CD4-positive, alpha-beta T cell (primary cell): Measurements from ENCODE around the gene NME7. TPM values are rescaled to one million over a fixed set of nuclear protein-coding genes. Genes with fewer than 3 reads are reported as not detected.

Experiments
- ATAC-seq: fragments of 200-7000 bp; cut with Tn5 transposase; one replicate; pipeline ENCODE4 v1.10.0; 2022; ENCODE audit warnings: mild to moderate bottlenecking; ENCODE audit not compliant: poor library complexity
- CTCF ChIA-PET: fragments of 350-600 bp; sonication (Branson Sonifier 250); formaldehyde crosslinking; loops from one replicate; lab custom pipeline; 2021; ENCODE audit warnings: antibody characterized with exemption, inconsistent platforms; lab: Charles Lee
- POLR2A ChIA-PET: fragments of 350-600 bp; sonication (Branson Sonifier 250); formaldehyde crosslinking; loops from one replicate; lab custom pipeline; 2021; ENCODE audit warnings: antibody characterized with exemption, inconsistent platforms; lab: Charles Lee
- DNase-seq, 14 experiments: peaks; one replicate each; pipeline ENCODE4 v3.0.0-alpha.2; 2013 to 2020; ENCODE audit warnings: mixed read lengths in 2 of 14
- H3K27ac ChIP-seq, 2 donors: one replicate each; pipeline versions ENCODE4 v1.5.1 to v1.7.0; 2013; ENCODE audit warnings: low read length in 2 of 2, low read depth in 1 of 2, mild to moderate bottlenecking in 1 of 2
- H3K27me3 ChIP-seq, 2 experiments: 1 replicate in 1 of 2; 2 replicates in 1 of 2; pipeline versions ENCODE4 v1.6.1 to v1.7.0; 2013; ENCODE audit warnings: low read length in 2 of 2, control low read depth in 1 of 2, mild to moderate bottlenecking in 1 of 2, moderate library complexity in 1 of 2; ENCODE audit not compliant: insufficient read depth in 2 of 2, control insufficient read depth in 1 of 2
- H3K36me3 ChIP-seq: one replicate; pipeline ENCODE4 v1.6.1; 2013; ENCODE audit warnings: low read length, control low read depth; ENCODE audit not compliant: insufficient read depth
- H3K4me1 ChIP-seq: one replicate; pipeline ENCODE4 v1.6.1; 2013; ENCODE audit warnings: low read length, control low read depth; ENCODE audit not compliant: insufficient read depth
- H3K4me3 ChIP-seq: one replicate; pipeline ENCODE4 v1.5.1; 2013; ENCODE audit warnings: mild to moderate bottlenecking, low read length, moderate library complexity
- H3K9me3 ChIP-seq, 2 experiments: 1 replicate in 1 of 2; 2 replicates in 1 of 2; pipeline versions ENCODE4 v1.6.1 to v1.7.0; 2013; ENCODE audit warnings: low read length in 2 of 2, mild to moderate bottlenecking in 2 of 2, control low read depth in 1 of 2, moderate library complexity in 1 of 2; ENCODE audit not compliant: control insufficient read depth in 1 of 2, insufficient read depth in 1 of 2
- H3K27ac Mint-ChIP-seq: one replicate; pipeline ENCODE4 v1.8.0; 2020; ENCODE audit warnings: mixed read lengths
- H3K27me3 Mint-ChIP-seq: one replicate; pipeline ENCODE4 v1.8.0; 2021; ENCODE audit warnings: mixed read lengths
- H3K36me3 Mint-ChIP-seq: one replicate; pipeline ENCODE4 v1.8.0; 2021; ENCODE audit warnings: low read depth, mixed read lengths
- H3K4me1 Mint-ChIP-seq: one replicate; pipeline ENCODE4 v1.8.0; 2021; ENCODE audit warnings: low read depth, mixed read lengths
- H3K4me3 Mint-ChIP-seq: one replicate; pipeline ENCODE4 v1.8.0; 2020; ENCODE audit warnings: mild to moderate bottlenecking, mixed read lengths
- H3K9me3 Mint-ChIP-seq: one replicate; pipeline ENCODE4 v1.8.0; 2020; ENCODE audit warnings: mixed read lengths
- CTCF ChIP-seq: fragments of 200-600 bp; IDR thresholded peaks from one replicate; pipeline ENCODE4 v1.8.0; 2022; ENCODE audit warnings: antibody characterized with exemption, mild to moderate bottlenecking
- intact Hi-C, 2 experiments: fragments of 100-400 bp; cut with DNase I in 1 of 2; cut with micrococcal nuclease in 1 of 2; formaldehyde crosslinking; loops; one replicate each; pipeline versions ENCODE4 v1.15.1 to v1.9.0; 2023 to 2025; cut with DNase I, micrococcal nuclease
- total RNA-seq, 174 experiments: library from RNA in 2 of 174; stranded (reverse) in 2 of 174; gene quantifications; one replicate each; pipeline ENCODE4 v1.2.3 and lab custom pipeline; 2021 to 2026

NME7 gene
- total RNA-seq, 2 experiments from 2014 or later = 7.2 to 8.3 TPM

GRCh38 chr1:169387399-169387798, 19.8 kb upstream of the NME7 start:
- Histone ChIP-seq H3K27ac (no peak overlapping the region), H3K4me1 (no peaks in the 10 kb centered on the region), H3K9me3 (no peaks in the 10 kb centered on the region), H3K27me3 (no peaks in the 10 kb centered on the region), H3K36me3 (peaks cover 77% of the 10 kb centered on the region), H3K4me3 (no peak overlapping the region)
- Mint-ChIP-seq H3K36me3 (peaks cover 52% of the 10 kb centered on the region), H3K27me3 (no peaks in the 10 kb centered on the region), H3K9me3 (no peaks in the 10 kb centered on the region), H3K4me1 (no peaks in the 10 kb centered on the region), H3K4me3 (no peak overlapping the region), H3K27ac (no peak overlapping the region)
- CTCF ChIA-PET = no interaction called here
- DNase-seq (no peak), ATAC-seq (no peak)
- intact Hi-C loops = no loop called here
- no peak for TF ChIP-seq CTCF
- POLR2A ChIA-PET = no interaction called here

- no peaks in the 10 kb centered on the region for H3K27me3 ChIP-seq
- no peaks in the 10 kb centered on the region for H3K4me1 ChIP-seq
- intact Hi-C loops = no loop called here
- DNase-seq = no peak
- Mint-ChIP-seq H3K27me3 (no peaks in the 10 kb centered on the region), H3K27ac (no peak overlapping the region), H3K4me1 (peaks cover 5% of the 10 kb centered on the region), H3K4me3 (no peak overlapping the region), H3K36me3 (peaks cover 22% of the 10 kb centered on the region), H3K9me3 (no peaks in the 10 kb centered on the region)
- TF ChIP-seq CTCF = no peak
- ChIA-PET POLR2A (no interaction called here), CTCF (no interaction called here)
- no peak overlapping the region for H3K27ac ChIP-seq
- no peak for ATAC-seq
- no peaks in the 10 kb centered on the region for H3K9me3 ChIP-seq
- H3K36me3 ChIP-seq = peaks cover 84% of the 10 kb centered on the region
- no peak overlapping the region for H3K4me3 ChIP-seq
Observed at GRCh38 chr1:169383449-169383848, 15.9 kb upstream of the NME7 start.

GRCh38 chr1:169381162-169381561, 13.6 kb upstream of the NME7 start:
- no peaks in the 10 kb centered on the region for H3K4me1 ChIP-seq
- Mint-ChIP-seq H3K36me3 (peaks cover 30% of the 10 kb centered on the region), H3K9me3 (no peaks in the 10 kb centered on the region), H3K4me1 (peaks cover 8% of the 10 kb centered on the region), H3K4me3 (no peak overlapping the region), H3K27me3 (no peaks in the 10 kb centered on the region), H3K27ac (no peak overlapping the region)
- intact Hi-C loops = no loop called here
- ChIA-PET POLR2A (no interaction called here), CTCF (no interaction called here)
- H3K4me3 ChIP-seq = no peak overlapping the region
- DNase-seq (no peak), ATAC-seq (no peak)
- no peaks in the 10 kb centered on the region for H3K9me3 ChIP-seq
- TF ChIP-seq CTCF = no peak
- no peak overlapping the region for H3K27ac ChIP-seq
- H3K36me3 ChIP-seq = peaks cover 86% of the 10 kb centered on the region
- no peaks in the 10 kb centered on the region for H3K27me3 ChIP-seq
